ENCODE measurements around the gene CA4.
"Not testable (repeated sequence)": the region's sequence is repeated elsewhere in the genome, so short reads cannot be mapped to it uniquely, and the experiment has no call there.

The CA4 gene

DNA sequence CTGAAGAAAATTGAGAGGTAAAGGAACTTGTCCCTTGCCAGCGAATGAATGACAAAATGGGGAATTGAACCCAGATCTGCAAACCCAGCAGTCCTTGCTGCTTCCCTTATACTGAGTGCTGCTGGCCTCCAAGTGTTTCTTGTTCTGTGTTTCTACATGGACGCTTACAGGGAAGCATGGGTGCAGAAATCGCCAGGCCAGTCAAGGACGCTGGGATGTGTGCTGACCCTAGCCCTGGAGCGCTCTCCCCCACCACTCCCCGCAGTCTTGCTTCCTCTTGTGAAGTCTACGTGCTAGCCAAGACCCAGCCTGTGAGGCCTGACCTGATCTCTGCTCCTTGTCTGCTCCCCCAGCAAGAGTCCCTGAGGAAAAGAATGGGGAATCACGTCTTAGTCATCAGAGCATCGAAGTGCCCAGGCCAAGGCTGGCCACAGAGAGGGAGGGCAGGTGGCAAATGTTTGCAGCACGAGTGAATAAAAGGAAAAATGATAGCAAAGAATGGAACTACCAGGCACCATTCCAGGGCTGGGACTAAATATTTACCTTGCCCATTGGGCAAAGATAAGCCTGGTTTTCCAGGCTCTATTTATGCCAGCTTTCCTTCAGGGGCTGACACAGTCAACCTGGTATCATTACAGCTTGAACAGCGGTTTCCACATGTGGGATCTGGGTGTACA lies 17.4 kb downstream of the CA4 start:
- Mint-ChIP-seq H3K27me3 (peaks cover 17 to 32% of the 10 kb centered on the region in 2 donors), H3K27ac (no peak overlapping the region), H3K36me3 (no peaks in the 10 kb centered on the region), H3K4me3 (no peak overlapping the region), H3K4me1 (peaks cover 12 to 27% of the 10 kb centered on the region in 2 donors), H3K9me3 (no peaks in the 10 kb centered on the region)
- no peak for ATAC-seq (replicated peaks)
- DNase-seq: no peak

GRCh38 chr17:60168654-60169053 lies 18.9 kb downstream of the CA4 start:
- ATAC-seq (replicated peaks) (no peak), DNase-seq (no peak)
- H3K4me1 Mint-ChIP-seq: peaks cover 16 to 32% of the 10 kb centered on the region in 2 donors
- peaks cover 0 to 5% of the 10 kb centered on the region in 2 donors for H3K36me3 Mint-ChIP-seq
- H3K27me3 Mint-ChIP-seq: peaks cover 10 to 19% of the 10 kb centered on the region in 2 donors
- H3K27ac Mint-ChIP-seq: no peak overlapping the region
- no peaks in the 10 kb centered on the region for H3K9me3 Mint-ChIP-seq
- H3K4me3 Mint-ChIP-seq: no peak overlapping the region

DNA sequence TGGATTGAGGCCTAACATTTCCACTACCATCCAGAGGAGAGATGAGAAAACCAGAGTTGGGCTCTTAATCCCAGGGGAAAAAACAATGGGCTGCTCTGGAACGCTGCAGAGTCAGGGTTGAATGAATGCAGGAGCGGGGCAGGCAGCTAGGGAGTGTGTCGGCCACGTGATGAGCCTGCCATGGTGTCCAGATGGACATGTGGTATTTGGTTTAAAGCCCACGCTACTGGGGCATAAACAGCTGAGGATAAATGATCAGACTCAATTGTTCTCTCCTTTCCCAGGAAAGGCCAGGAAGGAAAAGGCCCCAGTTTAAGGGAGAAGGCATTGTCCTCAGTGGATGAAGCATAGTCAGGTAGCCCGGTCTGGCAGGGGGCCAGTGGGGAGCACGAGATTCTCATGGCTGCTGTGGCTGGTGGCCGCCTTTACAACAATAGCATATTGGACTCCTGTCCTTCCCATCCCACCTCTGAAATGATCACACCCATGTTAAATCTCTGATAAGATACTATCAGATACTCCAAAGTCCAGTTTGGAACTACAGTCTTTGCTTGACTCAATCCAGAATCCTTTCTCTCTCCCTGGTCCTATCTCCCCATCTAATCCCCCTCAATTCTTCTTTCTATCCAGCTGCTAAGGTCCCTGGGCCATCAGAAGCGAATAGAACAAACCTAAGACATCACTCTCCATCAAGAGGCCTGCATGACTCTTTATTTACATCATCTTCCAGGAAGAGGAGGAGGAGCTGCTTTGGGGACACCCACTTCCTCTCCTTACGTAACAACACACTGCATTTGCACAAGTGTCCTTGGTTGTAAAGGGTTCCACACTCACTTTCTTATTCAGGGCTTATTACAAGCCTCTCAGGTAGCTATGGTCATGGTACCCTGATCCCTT lies 20.4 kb downstream of the CA4 start:
- no peaks in the 10 kb centered on the region for H3K9me3 Mint-ChIP-seq
- peaks cover 0 to 5% of the 10 kb centered on the region in 2 donors for H3K36me3 Mint-ChIP-seq
- peaks cover 17 to 32% of the 10 kb centered on the region in 2 donors for H3K4me1 Mint-ChIP-seq
- ATAC-seq (replicated peaks) (no peak), DNase-seq (no peak)
- no peak overlapping the region for H3K27ac Mint-ChIP-seq
- peaks cover 5 to 11% of the 10 kb centered on the region in 2 donors for H3K27me3 Mint-ChIP-seq
- no peak overlapping the region for H3K4me3 Mint-ChIP-seq

- H3K27ac Mint-ChIP-seq: no peak overlapping the region
- peaks cover 16 to 23% of the 10 kb centered on the region in 2 donors for H3K4me1 Mint-ChIP-seq
- H3K36me3 Mint-ChIP-seq: peaks cover 0 to 5% of the 10 kb centered on the region in 2 donors
- no peak for DNase-seq
- ATAC-seq (replicated peaks): no peak
- H3K9me3 Mint-ChIP-seq: no peaks in the 10 kb centered on the region
- peaks cover 5 to 11% of the 10 kb centered on the region in 2 donors for H3K27me3 Mint-ChIP-seq
- H3K4me3 Mint-ChIP-seq: no peak overlapping the region
Measured at GRCh38 chr17:60170835-60171752, 21.3 kb downstream of the CA4 start.

DNA sequence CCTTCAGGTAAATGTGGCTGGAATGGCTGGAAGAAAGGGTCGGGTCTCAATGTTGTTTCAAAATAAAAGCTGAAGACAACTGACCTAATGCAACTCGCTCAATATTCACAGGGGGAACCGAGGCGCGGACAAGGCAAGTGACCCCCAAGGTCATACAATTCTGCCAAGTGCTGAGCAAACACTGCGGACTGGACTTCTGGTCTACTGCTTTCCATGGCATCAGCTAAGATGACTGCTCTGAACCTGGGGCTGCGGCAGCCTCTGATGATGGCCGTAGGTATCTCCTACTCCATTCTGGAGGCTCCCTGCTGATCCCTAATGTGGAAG lies 21.9 kb downstream of the CA4 start:
- no peak overlapping the region for H3K27ac Mint-ChIP-seq
- no peak for DNase-seq
- no peak for ATAC-seq (replicated peaks)
- H3K4me1 Mint-ChIP-seq: peaks cover 16 to 21% of the 10 kb centered on the region in 2 donors
- peaks cover 0 to 11% of the 10 kb centered on the region in 2 donors for H3K36me3 Mint-ChIP-seq
- H3K9me3 Mint-ChIP-seq: no peaks in the 10 kb centered on the region
- H3K27me3 Mint-ChIP-seq: peaks cover 5 to 11% of the 10 kb centered on the region in 2 donors
- no peak overlapping the region for H3K4me3 Mint-ChIP-seq

DNA sequence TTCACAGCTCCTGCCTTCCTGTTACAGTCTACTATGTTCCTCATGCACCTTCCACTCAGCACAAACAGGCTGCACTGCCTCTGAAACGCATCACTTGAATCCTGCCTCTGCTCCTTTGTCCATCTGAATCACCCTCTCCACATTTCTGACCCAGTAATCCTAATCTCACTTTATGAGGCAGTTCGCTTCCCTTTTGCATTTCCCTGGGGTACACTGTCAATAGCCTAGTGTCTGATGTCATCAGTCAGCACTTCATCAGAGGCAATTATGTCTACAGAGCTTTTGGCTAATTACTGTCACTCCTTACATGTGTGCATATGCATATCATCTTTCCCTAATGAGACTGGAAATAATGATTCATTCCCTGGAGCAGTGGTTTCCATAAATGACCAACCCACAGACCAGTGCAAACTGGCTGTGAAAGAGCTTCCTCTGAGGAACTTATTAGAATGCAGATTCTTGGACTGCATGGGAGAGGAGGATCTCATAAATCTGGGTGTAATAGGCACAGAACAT lies 23.6 kb downstream of the CA4 start:
- Mint-ChIP-seq H3K27ac (no peak overlapping the region), H3K9me3 (no peaks in the 10 kb centered on the region), H3K4me3 (no peak overlapping the region), H3K27me3 (no peaks in the 10 kb centered on the region), H3K4me1 (peaks cover 10 to 16% of the 10 kb centered on the region in 2 donors), H3K36me3 (peaks cover 3 to 16% of the 10 kb centered on the region in 2 donors)
- ATAC-seq (replicated peaks): peak; percentile 38 to 77
- no peak for DNase-seq

- peaks cover 4 to 21% of the 10 kb centered on the region in 2 donors for H3K36me3 Mint-ChIP-seq
- no peak overlapping the region for H3K4me3 Mint-ChIP-seq
- ATAC-seq (replicated peaks) (no peak), DNase-seq (no peak)
- peaks cover 10 to 16% of the 10 kb centered on the region in 2 donors for H3K4me1 Mint-ChIP-seq
- no peak overlapping the region for H3K27ac Mint-ChIP-seq
- no peaks in the 10 kb centered on the region for H3K27me3 Mint-ChIP-seq
- H3K9me3 Mint-ChIP-seq: no peaks in the 10 kb centered on the region
Measured at GRCh38 chr17:60174035-60174434, 24.3 kb downstream of the CA4 start.

DNA sequence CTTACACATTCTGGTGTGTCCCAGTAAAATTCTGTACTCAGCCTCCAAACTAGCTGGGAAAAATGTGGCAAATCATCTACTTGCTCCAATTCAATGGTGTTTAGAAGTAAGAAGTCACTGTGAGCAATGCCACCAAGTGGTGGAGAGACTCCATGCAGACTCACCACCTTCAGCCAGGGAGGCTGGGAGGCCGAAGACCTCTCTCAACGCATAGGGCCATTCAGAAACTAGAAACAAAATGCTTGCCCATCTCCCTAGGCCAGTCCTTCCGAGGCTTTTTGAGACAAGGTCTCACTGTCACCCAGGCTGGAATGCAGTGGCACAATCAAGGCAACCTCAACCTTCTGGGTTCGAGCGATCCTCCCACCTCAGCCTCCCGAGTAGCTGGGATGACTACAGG lies 25.0 kb downstream of the CA4 start:
- ATAC-seq (replicated peaks); DNase-seq; H3K27ac Mint-ChIP-seq; H3K9me3 Mint-ChIP-seq; H3K27me3 Mint-ChIP-seq; H3K4me3 Mint-ChIP-seq: not testable (repeated sequence)
- Mint-ChIP-seq H3K36me3 (peaks cover 6 to 21% of the 10 kb centered on the region in 2 donors), H3K4me1 (peaks cover 10 to 16% of the 10 kb centered on the region in 2 donors)

DNA sequence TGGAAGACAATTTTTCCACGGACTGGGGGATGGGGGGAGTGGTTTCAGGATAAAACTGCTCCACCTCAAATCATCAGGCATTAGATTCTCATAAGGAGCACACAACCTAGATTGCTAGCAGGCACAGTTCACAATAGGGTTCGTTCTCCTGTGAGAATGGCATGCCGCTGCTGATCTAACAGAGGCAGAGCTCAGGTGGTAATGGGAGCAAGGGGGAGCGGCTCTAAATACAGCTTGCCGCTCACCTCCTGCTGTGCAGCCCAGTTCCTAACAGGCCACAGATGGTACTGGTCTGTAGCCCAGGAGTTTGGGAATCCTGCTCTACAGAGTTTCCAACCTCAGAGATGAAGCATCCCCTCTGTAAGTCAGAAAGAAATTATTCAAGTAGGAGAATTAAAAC lies 27.0 kb downstream of the CA4 start:
- not testable (repeated sequence) for H3K27me3 Mint-ChIP-seq; H3K4me3 Mint-ChIP-seq; H3K27ac Mint-ChIP-seq; DNase-seq; H3K4me1 Mint-ChIP-seq; H3K9me3 Mint-ChIP-seq; ATAC-seq (replicated peaks)
- H3K36me3 Mint-ChIP-seq: peaks cover 18 to 36% of the 10 kb centered on the region in 2 donors

DNA sequence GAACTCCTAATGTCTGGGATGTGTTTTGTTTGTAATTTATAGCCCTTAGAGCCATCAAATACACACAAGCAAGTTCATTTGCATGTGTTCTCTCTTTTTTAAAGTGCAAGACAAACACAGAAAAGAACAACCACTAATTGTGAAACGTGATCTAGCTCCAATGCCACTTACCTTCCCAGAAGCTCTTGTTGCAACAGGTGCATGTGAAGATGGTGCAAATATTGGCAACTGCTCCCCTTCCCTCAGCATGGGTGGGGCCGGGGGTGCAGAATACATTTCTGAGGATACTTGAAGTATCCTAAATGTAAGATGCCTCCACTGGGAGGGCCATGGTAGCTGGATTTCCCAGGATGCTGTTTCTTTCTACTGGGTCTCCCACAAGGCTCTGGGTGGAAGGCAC lies 28.4 kb downstream of the CA4 start:
- peaks cover 22 to 39% of the 10 kb centered on the region in 2 donors for H3K36me3 Mint-ChIP-seq
- H3K9me3 Mint-ChIP-seq; H3K27me3 Mint-ChIP-seq; DNase-seq; H3K27ac Mint-ChIP-seq; ATAC-seq (replicated peaks); H3K4me3 Mint-ChIP-seq; H3K4me1 Mint-ChIP-seq: not testable (repeated sequence)

DNA sequence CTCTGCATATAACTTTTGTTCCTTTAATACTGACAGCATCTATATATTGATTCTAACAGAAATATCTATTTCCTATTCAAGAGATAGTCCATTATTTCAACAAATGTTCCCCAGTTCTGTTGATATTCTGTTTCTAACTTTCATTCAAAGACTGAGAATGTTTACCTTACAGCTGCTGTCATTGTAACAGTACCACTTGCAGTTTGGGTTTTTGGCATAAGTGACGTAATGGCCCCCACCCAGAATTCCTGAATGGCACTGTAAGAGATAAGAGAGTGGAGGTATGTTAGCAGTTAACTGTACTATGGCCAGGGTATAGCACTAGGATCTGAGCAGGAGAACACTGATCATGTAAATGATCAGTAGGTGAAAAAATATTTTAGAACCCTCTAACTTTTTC lies 30.6 kb downstream of the CA4 start:
- H3K36me3 Mint-ChIP-seq: peaks cover 23 to 40% of the 10 kb centered on the region in 2 donors
- not testable (repeated sequence) for H3K27ac Mint-ChIP-seq; ATAC-seq (replicated peaks); H3K4me1 Mint-ChIP-seq; H3K9me3 Mint-ChIP-seq; DNase-seq; H3K27me3 Mint-ChIP-seq; H3K4me3 Mint-ChIP-seq

DNA sequence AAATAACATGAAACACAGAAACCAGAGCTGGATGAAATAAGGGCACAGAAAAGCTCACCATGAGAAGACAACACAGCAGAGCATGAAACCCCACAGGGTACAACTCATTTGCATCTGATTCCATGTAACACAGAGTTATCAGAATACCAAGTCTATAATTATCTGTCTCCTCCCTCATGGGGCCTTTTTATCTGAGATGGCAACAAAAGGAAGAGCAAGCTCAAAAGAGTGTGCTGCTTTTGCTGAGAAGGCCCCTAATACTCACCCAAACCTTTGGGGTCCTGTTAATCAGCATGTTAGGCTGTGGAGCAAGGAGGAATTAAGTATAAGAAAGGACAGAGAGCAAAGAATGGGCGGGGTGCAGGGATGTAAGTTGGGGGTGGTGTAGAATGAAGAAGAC lies 36.6 kb downstream of the CA4 start:
- H3K36me3 Mint-ChIP-seq: peaks cover 27 to 37% of the 10 kb centered on the region in 2 donors
- not testable (repeated sequence) for H3K9me3 Mint-ChIP-seq; H3K27me3 Mint-ChIP-seq; ATAC-seq (replicated peaks); DNase-seq
- peak overlapping the region; percentile 2 for H3K27ac Mint-ChIP-seq
- peak overlapping the region in 1 of 2 donors; percentile 14 for H3K4me3 Mint-ChIP-seq
- peaks cover 9 to 15% of the 10 kb centered on the region in 2 donors for H3K4me1 Mint-ChIP-seq

DNA sequence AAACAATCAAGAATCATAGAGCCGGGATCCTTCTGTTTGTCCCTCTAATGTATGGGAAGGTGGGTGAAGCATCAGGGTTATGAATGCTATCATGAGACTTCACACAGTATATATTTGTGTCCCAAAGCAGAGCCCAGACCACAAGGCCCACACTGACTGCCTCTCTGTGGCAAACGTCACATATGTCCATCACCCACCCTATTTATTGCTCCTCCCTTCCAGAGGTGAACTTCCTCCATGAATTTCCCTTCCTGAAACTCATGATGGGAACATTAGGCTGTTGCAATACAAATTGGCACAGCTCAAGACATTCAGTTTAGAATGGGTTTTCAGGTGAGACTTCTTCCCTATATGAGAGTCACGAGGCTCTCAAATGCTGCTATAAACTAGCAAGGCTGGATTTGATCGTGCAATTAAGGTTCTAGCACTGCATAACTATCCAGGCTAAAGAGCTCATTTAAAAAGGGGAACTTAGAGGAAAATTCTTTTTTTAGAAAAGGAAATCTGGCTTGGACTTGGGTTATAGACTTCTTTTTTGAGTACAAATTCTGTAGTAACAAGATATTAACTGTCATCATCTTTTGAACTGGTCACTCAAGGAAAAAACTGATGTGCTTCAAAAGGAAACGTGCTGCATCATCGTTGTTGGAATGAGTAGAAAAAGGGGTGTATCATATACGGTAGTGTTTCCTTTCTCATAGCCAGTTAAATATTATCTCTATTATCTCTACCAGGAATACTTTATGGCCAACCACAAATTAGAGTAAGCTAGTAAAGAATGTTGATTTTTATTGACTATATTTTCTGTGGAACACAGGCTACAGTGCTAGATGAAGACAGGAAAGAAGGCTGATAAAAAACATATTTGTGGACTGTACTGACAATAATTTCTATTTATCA lies 37.3 kb downstream of the CA4 start:
- Mint-ChIP-seq H3K27ac (peak overlapping the region; percentile 2), H3K36me3 (peaks cover 24 to 34% of the 10 kb centered on the region in 2 donors), H3K4me1 (peaks cover 9 to 15% of the 10 kb centered on the region in 2 donors)

More for the DNA sequence above, 37.3 kb downstream of the CA4 start:
- not testable (repeated sequence) for H3K27me3 Mint-ChIP-seq; H3K9me3 Mint-ChIP-seq; ATAC-seq (replicated peaks); DNase-seq; H3K4me3 Mint-ChIP-seq

All from stimulated activated naive B cell treated with anti-CD40 and anti-IgM and Interleukin-4, amounts not matched to agents 10 μg/mL and 1 μg/mL and 100 μg/mL, for 72 hours (primary cell).